ENCODE data around the gene C11orf54.
"Not testable (repeated sequence)": the region's sequence is repeated elsewhere in the genome, so short reads cannot be mapped to it uniquely, and the experiment has no call there.

C11orf54 gene

DNA sequence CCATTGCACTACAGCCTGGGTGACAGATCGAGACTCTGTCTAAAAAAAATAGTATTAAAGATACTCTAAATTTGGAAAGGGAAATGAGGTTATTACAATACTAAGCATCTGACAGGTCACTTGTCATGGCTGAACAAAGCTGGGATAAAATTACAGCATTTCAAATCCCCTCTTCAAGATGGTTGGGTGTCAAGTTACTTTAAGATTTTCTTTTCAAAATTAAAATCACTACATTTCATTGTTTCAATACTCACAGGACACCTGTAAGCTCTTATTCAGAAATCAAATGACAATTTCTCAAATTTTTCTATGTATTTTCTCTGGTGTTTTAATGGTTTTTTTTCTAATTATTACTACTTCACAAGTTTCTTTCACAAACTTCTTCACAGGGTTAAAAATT, 5.8 kb upstream of the C11orf54 start:
- no peak for DNase-seq

DNA sequence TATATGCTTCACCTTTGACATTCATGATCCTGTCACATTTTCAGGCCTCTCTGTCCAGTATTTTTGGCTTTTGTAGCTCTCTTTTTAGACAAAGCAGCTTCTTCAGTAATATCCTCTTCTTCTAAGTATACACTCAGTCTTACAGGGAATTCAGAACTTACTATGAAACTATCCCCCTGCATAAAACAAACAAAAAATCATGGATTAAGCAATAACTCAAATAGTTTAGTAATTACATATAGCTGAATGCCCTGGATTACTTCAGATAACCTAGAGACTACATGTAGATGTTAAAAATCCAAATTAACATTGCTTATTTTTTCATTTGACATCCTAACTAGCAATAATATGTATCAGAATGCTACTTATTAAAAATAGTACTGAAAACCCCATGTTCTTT, 5.3 kb upstream of the C11orf54 start:
- DNase-seq: no peak

DNA sequence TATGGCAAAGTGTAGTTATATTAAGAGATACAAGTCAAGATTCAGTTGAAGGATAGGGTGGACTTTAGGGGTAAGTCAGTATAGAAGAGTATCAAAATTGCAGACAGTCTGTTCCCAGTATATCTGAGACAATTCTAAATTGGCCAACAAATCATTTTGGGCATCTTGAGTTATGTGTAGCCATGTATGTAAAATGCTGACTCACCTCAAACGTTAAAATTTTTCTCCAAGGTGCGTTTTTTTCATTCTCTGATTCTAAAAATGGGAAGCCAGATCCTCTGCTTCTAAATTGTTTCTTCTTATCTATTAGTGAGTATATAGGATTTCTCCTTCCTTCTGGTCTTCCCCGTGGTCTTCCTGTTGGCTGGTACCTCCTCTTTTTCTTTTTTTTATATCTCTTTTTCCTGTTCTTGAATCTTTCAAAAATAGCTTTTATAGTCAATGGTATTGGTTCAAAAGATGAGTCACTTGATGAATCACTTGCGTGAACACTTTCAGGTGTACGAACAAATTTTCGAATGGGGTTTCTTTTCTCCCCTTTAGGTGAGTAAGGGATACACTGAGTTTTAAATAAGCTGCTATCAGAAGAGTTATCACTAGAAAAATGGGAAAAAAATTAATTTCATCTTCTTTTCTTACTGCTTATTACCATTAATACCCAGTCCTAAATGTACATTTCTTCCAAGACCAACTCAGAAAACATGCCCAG, 3.4 kb upstream of the C11orf54 start:
- DNase-seq: no peak

DNA sequence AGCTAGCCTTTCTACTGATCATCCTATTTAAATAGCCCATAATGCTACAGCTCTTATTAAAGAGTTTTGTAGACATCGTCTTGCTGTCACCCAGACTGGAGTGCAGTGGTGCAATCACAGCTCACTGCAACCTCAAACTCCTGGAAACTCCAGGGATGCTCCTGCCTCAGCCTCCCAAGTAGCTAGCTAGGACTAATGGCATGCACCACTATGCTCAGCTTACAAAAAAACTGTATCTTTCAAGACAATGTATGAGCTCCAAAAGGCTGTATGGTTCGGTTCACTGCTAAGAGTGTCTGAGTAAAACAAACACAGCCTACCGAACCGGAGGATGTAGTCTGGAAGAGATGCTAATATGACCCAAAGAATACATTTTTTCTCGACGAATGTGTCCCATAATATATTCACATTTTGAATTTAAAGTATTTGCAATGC, 2.8 kb upstream of the C11orf54 start:
- no peak for DNase-seq

DNA sequence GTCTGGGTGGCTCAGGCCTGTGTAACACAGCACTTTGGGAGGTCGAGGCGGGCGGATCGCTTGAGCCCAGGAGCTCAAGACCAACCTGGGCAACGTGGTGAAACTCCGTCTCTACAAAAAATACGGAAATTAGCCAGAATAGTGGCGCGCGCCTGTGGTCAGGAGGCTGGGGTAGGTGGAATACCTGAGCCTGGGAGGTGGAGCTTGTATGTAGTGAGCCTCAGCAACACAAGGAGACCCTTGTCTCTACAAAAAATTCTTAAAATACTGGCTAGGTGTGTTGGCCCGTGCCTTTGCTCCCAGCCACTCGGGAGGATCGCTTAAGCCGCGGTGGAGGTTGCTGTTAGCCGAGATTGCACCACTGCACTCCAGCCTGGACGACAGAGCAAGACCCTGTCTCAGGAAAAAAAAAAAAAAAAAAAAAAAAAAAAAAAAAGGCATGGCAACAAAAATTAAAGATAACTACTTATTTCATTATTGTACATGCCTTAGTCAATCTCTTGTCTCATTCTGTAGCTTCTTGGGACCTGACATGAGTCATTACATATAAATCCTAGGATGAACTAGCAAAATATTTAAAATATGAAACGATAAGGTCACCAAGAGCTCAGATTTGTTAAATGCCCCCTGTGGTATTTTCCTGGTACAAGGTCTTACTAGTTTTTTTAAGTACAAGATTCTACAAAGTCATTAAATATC, 1.3 kb upstream of the C11orf54 start:
- no peak for DNase-seq

DNA sequence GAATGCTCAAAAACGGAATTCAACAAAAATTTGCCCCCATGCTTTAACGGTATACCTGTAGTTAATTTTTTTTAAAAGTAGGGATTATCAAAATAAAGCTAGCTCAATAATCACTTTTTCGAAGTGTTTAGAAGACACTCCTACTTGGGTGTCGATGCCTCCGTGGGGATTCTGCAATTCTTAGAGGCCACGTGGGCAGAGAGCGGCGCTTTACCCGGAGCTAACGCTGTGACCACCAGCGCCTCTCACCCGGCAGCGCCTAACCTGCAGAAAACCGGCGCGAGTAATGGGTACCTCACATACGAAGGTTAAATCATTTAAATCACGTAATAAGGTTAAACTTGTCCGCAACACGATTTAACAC, 760 bp upstream of the C11orf54 start:
- DNase-seq: peak; percentile 22

DNA sequence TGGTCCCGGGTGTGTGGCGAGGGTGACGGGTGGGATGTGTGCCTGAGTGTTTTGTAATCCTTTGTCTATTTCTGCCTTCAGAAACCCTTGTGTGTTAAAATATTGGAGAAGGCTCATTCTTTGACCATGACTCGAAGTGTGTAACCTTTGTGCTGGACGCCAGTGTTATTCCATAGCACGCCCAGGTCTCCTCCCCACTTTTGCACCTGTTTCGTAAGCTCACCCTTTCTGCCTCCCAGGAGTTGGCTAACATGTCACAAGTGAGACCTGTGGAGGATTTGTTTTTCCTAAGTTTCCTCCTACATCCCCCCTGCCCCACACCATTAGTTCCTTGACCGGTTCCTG, 382 bp downstream of the C11orf54 start:
- DNase-seq: peak; percentile 41

DNA sequence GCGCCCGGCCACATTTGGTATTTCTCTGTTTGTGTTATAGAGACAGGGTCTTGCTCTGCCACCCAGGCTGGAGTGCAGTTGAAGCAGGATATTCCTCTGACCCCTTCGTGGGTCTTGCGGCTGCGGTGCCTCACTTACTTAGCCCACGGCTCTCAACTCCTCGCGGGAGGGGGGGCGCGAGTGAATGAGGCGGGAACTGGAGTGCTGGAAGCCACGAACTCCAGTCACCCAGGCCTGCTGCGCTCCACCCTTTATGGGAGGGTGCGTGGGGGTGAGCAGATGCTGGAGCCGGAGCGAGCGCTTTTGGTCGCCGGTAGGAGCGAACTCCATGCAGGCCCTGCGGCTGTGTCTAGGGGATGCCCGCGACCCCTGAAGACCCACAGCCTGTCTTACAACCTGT, 1.8 kb downstream of the C11orf54 start:
- no peak for DNase-seq

DNA sequence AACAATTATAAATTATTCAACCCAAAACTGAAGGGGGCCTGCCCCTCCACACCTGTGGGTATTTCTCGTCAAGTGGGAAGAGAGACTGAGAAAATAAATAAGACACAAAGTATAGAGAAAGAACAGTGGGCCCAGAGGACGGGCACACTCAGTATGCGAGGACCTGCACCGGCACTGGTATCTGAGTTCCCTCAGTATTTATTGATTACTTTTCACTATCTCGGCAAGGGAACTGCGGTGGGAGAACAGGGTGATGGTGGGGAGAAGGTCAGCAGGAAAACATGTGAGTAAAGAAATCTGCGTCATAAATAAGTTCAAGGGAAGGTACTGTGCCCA, 3.2 kb downstream of the C11orf54 start:
- no peak for DNase-seq

DNA sequence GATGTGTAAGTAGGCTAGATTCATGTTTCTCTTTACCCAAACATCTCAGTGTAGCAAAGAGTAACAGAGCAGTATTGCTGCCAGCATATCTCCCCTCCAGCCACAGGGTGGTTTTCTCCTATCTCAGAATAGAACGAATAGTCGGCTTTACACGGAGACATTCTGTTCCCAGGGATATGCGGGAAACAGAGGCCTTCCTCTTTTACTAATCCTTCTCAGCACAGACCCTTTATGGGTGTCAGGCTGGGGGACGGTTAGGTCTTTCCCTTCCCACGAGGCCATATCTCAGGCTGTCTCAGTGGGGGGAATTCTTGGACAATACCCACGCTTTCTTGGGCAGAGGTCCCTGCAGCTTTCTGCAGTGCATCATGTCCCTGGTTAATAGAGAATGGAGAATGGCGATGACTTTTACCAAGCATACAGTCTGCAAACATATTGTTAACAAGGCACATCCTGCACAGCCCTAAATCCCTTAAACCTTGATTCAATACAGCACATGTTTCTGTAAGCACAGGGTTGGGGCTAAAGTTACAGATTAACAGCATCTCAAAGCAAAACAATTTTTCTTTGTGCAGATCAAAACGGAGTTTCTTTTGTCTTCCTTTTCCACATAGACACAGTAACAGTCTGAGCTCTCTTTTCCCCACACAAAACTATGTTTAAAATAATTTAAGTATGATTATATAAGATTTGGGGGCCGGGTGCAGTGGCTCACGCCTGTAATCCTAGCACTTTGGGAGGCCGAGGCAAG, 3.7 kb downstream of the C11orf54 start:
- DNase-seq: not testable (repeated sequence)

DNA sequence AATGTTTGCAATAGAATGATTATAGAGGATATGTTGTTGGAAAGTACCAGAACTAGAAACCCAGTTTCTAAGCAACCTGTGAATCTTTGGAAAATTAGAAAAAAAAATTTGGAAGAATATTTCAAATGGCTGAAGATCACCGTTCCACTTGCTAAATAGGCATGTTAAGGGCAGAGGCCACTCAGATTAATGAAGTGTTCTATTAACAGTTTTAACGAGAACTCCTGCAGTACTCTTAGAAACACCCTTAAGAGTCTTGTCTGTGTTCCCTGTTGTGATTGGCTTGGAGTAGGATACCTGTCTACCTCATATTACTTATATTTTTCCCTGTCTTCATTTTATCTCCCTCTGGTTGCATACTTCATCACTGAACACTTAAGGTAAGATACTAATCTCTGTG, 4.6 kb downstream of the C11orf54 start:
- DNase-seq: no peak

DNA sequence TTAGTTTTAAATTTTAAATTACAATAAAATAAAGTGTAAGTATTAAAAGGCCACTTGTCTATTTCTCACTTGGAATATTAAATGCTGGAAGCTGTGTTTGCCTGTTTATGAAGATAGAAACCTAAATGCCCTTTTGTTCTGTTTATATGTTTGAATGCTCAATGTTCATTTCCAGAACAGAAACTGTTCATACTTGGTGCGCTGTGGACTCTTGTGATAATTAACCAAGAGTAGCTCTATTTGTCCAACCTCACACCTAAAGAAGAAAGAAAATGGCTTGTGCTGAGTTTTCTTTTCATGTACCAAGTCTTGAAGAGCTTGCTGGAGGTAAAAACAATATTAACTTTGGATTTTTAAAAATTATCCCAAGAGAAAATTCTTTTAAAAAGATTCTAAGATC, 5.7 kb downstream of the C11orf54 start:
- DNase-seq: no peak

DNA sequence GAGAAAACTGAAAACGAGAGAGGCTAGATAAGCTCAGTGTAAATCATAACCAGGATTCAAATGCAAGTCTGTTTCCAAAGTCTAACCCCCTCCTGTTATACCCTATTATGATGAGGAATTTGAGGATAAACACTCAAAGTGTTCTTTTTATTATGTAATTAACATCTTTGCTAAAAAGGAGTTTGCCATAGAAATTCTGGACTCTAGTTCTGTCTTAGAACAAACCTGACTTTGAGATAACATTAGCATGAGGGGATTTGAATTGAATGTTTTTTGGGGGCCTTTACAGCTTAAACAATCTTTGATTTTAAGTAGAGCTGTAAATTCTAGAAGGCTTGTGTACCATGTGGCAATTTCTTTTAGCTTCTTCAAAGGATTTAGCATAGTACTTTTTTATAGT, 9.5 kb downstream of the C11orf54 start:
- no peak for DNase-seq

DNA sequence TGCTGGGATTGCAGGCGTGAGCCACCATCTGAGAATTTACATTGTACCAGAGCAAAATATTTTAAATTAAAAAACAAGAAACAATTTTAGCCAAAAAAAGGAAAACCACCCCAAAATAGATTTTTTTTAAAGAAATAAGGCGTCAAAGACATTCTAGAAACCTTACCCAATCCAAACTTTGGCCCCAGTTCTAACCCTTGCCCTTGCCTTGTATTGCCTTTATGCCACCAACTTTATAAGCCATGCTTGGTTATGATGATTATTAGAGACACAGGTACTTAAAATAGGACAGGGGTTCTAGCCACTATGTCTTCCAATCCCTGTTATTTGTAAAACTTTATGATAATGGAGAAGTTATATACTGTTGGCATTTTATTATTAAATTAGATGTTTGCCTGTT, 11.8 kb downstream of the C11orf54 start:
- DNase-seq: no peak

DNA sequence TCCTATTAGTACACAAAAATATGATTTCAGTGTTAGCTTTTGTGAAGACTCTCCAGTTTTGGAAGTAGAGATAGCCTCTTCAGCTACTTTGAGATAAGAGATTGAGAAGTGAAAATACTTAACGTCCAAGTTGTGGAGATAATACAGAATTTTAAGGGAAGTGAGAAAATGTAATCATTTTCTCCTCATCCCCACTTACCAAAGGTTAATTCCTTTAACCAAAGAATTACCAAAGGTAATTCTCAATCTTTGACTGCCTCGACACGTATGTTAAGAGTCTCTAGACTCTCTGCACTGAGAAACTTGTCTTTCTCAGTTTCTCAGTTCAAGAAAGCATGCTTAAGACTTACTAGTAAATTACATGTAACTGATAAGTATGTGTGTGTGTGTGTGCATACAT, 15.3 kb downstream of the C11orf54 start:
- no peak for DNase-seq

DNA sequence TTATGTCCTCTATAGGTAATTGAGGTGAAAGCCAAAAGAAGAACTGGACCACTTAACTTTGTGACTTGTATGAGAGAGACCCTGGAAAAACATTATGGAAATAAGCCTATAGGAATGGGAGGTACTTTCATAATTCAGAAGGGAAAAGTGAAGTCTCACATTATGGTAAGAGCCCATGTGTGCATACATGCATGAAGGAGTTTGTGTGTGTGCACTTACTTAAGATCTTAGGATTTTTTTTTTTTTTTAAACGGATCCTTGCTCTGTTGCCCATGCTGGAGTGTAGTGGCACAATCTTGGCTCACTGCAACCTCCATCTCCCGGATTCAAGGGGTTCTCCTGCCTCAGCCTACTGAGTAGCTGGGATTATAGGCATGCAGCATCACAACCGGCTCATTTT, 15.8 kb downstream of the C11orf54 start:
- no peak for DNase-seq

DNA sequence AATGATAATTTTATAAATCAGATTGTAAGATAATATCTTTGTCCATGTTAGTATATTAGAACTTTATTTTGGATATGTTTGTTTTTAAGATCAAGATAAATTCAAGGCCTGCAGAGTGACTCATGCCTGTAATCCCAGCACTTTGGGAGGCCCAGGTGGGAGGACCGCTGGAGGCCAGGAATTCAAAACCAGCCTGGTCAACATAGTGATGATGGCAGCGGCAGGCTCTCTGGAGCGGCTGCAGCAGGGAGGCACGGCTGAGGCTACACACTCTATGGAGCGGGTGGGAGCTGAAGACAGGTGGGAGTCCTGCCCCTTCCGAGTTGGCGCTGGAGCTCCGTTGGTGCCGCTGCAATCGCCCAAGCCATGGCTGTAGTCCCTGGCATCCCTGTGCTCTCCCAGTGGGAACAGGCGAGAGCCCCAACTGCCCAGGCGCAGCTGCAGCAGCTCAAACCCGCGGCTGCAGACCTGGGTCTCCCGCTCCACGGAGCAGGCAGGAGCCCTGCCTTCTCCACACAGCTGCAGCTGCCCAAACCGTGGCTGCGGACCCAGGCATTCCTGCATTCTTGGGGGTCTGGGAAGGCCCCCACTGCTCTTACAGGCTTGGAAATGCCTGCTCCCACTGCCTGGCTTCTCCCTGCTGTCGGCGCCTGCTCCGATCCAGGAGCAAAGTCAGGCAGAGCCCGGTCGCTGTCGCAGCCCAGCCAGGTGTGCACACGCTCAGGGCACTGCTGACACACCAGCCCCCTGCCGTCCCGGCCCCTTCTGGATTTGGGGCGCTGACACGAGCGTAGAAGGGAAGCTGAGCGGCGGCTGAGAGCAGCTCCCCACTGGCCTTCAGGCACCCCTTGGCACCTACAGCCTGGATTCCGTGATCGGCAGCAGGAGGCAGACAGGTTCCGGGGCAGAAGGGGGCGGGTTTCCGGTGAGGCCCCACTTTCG, 16.7 kb downstream of the C11orf54 start:
- no peak for DNase-seq

DNA sequence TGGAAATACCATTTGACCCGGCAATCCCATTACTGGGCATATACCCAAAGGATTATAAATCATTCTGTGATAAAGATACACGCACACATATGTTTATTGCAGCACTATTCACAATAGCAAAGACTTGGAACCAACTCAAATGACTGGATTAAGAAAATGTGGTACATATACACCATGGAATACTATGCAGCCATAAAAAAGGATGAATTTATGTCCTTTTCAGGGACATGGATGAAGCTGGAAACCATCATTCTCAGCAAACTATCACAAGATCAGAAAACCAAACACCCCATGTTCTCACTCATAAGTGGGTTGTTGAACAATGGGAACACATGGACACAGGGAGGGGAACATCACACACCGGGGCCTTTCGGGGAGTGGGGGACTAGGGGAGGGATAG, 17.7 kb downstream of the C11orf54 start:
- not testable (repeated sequence) for DNase-seq

DNA sequence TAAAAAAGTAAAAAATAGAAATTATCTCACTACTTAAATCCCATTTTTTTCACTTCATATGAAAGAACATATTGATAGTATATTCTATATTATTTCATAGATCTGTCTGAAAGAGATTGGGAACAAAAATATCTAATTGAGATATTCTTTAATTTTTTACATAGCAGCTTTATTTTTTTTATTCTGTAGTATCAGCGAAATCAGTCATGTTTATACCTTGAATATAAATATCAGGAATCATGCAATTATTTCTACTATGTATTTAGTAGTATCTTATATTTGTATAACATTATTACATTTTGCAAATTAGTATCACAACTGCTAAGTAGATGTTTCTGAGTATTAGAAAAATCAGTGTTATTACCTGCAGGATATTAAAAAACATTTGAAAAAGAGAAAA, 20.4 kb downstream of the C11orf54 start:
- DNase-seq: no peak

DNA sequence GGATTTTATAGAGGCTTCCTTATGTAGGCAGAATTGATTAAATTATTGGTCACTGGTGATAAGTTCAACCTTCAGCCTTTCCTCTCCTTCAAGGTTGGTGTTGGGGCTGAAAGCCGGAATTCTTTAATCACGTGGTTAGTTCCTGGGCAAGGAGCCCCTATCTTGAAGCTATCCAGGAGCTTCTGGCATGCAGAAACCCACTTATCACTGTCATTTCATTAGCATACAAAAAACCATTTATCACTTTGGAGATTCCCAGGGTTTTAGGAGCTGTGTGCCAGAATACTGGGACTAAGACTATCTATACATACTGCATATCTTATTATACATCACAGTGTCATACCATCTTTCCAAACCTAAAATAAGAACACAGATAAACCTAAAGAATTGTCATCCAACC, 24.1 kb downstream of the C11orf54 start:
- no peak for DNase-seq

DNA sequence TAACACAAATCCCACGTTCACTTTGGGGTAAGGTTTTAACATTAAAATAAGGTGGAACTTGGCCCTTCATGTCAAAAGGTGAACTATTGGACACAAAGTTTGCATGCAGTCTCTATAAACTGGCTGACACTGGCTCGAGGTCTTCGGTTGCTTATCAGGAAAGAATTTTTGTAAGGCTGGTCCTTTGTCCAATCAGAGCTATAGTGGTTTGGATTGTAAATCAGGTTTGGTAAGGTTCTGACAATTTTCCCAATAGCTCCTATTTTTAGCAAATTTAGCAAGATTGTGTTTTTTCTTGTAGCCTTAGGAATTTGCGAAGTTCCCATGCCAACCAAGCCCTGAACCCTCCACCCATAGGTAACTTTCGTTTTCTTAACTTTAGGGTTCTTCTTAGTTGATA, 25.0 kb downstream of the C11orf54 start:
- no peak for DNase-seq

DNA sequence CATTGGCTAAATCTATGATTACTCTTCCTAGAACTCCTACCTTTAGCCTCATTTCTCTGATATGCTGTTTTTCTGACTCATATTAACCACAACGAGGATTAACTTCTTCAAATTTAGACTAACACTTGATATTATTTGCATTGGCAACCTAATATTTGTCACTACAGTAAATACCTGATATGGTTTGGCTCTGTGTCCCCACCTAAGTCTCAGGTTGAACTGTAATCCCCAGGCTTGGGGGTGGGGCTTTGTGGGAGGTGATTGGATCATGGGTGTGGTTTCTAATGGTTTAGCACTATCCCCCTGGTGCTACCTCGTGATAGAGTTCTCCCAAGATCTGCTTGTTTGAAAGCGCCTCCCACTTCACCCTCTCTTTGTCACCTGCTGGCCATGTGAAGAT, 25.5 kb downstream of the C11orf54 start:
- DNase-seq: no peak

DNA sequence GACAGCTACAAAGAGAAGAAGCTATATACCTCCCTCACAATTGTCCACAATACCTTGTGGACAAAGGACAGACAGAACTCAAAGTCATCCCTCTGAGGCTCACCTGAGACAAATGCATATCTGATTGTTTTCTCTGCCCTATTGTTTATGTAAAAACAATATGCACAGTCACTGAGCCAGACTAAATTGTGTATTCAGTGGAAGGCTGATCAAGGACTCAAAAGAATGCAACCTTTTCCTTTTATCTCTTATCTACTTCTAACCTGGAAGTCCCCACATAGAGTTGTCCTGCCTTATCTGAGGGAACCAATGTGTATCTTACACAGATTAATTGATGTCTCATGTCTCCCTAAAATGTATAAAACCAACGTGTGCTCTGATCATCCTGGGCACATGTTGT, 28.7 kb downstream of the C11orf54 start:
- no peak for DNase-seq

All from 8988T (cell line).